Measurements from ENCODE around the gene SLC30A1. TPM values are rescaled to one million over a fixed set of nuclear protein-coding genes. Genes with fewer than 3 reads are reported as not detected.

Gene SLC30A1
- total RNA-seq, 1 experiment from 2014 or later, result 9.7 TPM

GRCh38 chr1:211607754-211608473 is 29.0 kb upstream of the SLC30A1 start:
- no peak for ATAC-seq
- no peak overlapping the region for H3K4me2 ChIP-seq (ENCODE audit: low read length)
- no peak for DNase-seq (ENCODE audit: low read depth, low spot score)
- ChIA-PET POLR2A (no interaction called here), CTCF (no interaction called here), RAD21 (ENCODE audit: low non-redundant PET in 1 of 2, low total read pairs in 2 of 2, uncharacterized antibody in 2 of 2, unreplicated experiment in 2 of 2) (no interaction called here)
- no peaks in the 10 kb centered on the region for H3K27me3 ChIP-seq (ENCODE audit: insufficient read depth, low read length)
- intact Hi-C loops (cut with micrococcal nuclease), result no loop called here
- H4K20me1 ChIP-seq (ENCODE audit: insufficient read depth), result no peaks in the 10 kb centered on the region
- no peak overlapping the region for H3K4me3 ChIP-seq (replicated peaks in 1 of 2; ENCODE audit: low read depth in 1 of 2, low read length in 2 of 2)
- no peaks in the 10 kb centered on the region for H3K9me2 ChIP-seq (ENCODE audit: insufficient read depth)
- no peaks in the 10 kb centered on the region for H3K36me3 ChIP-seq (ENCODE audit: control insufficient read depth in 1 of 2, insufficient read depth in 2 of 2, low read length in 2 of 2)
- peaks cover 0 to 10% of the 10 kb centered on the region in 2 experiments; a peak in 2 of 4 replicates for H3K4me1 ChIP-seq (ENCODE audit: control insufficient read depth in 1 of 2, insufficient read depth in 2 of 2, low read length in 2 of 2)
- no TSS peak for BruUV-seq (replicated peaks)
- TF ChIP-seq EZH2 (IDR thresholded peaks at IDR 0.05) (no peak), CEBPB (IDR thresholded peaks at IDR 0.05; ENCODE audit: low read depth) (no peak), JUND (IDR thresholded peaks at IDR 0.05) (no peak), ATF3 (IDR thresholded peaks at IDR 0.05) (no peak), ELF1 (IDR thresholded peaks at IDR 0.05; ENCODE audit: borderline replicate concordance, low read depth) (no peak), CBX3 (IDR thresholded peaks at IDR 0.05; ENCODE audit: low read depth) (no peak), POLR2AphosphoS5 (IDR thresholded peaks at IDR 0.05; ENCODE audit: low read depth, low read length) (no peak), ZFX (IDR thresholded peaks at IDR 0.05) (no peak)
- H3K9ac ChIP-seq (ENCODE audit: low read length), result no peak overlapping the region
- no peak overlapping the region for H2AFZ ChIP-seq (ENCODE audit: low read depth, low read length, poor library complexity, severe bottlenecking)
- no peaks in the 10 kb centered on the region for H3K9me3 ChIP-seq (ENCODE audit: control insufficient read depth in 1 of 2, insufficient read depth in 1 of 2, low read depth in 1 of 2, low read length in 2 of 2)
- no peak overlapping the region for H3K27ac ChIP-seq (ENCODE audit: low read depth, low read length)
- H3K79me2 ChIP-seq (ENCODE audit: insufficient read depth, low read length), result no peaks in the 10 kb centered on the region

DNA sequence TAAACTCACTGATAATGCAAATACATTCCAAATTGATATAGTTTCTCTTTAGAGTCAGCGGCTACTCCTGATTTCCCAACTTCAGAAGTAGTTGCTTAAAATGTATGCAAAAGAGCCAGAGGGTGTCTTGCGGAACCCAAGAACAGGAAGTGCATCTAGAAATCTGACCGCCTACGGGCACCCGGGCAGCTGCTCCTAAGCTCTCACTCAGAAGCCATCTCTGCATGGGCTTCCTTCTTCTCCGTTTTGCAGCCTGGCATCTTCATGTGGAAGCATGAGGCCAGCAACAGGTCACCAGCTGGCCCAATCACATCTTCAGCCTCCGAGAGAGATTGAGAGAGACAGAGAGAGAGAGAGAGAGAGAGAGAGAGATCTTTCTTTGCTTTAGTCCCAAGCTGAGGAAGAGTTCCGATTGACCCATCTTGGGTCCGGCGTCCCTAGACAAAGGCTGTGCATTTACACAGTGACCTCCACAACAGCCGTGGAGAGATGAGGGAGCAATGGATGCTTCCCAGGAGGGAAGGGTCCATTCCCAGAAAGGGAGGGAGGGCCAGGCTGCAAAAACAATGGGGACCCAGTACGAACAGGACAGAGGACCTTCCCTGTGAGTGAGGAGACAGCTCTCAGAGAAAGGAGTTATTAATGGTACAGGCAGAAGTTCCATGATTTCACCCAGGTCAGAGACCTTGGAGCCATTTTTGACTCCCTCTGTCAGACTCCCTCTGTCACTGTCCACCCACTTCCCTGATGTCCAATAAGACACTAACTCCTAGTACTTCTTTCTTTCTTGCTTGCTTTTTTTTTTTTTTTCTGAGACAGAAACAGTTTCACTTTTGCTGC is 28.2 kb upstream of the SLC30A1 start:
- ATAC-seq, result 0 out of 2 replicates have a peak, but pooled peaks have one; percentile 17
- no peaks in the 10 kb centered on the region for H3K9me2 ChIP-seq (ENCODE audit: insufficient read depth)
- ChIA-PET CTCF (no interaction called here), POLR2A (no interaction called here), RAD21 (ENCODE audit: low non-redundant PET in 1 of 2, low total read pairs in 2 of 2, uncharacterized antibody in 2 of 2, unreplicated experiment in 2 of 2) (no interaction called here)
- H3K27ac ChIP-seq (ENCODE audit: low read depth, low read length), result no peak overlapping the region
- H4K20me1 ChIP-seq (ENCODE audit: insufficient read depth), result no peaks in the 10 kb centered on the region
- no peaks in the 10 kb centered on the region for H3K27me3 ChIP-seq (ENCODE audit: insufficient read depth, low read length)
- H2AFZ ChIP-seq (ENCODE audit: low read depth, low read length, poor library complexity, severe bottlenecking), result no peak overlapping the region
- no peak overlapping the region for H3K4me3 ChIP-seq (replicated peaks in 1 of 2; ENCODE audit: low read depth in 1 of 2, low read length in 2 of 2)
- no peak for DNase-seq (ENCODE audit: low read depth, low spot score)
- intact Hi-C loops (cut with micrococcal nuclease), result no loop called here
- H3K4me1 ChIP-seq (ENCODE audit: control insufficient read depth in 1 of 2, insufficient read depth in 2 of 2, low read length in 2 of 2), result peaks cover 0 to 8% of the 10 kb centered on the region in 2 experiments; a peak in 1 of 4 replicates
- no peak overlapping the region for H3K4me2 ChIP-seq (ENCODE audit: low read length)
- no peaks in the 10 kb centered on the region for H3K36me3 ChIP-seq (ENCODE audit: control insufficient read depth in 1 of 2, insufficient read depth in 2 of 2, low read length in 2 of 2)
- H3K79me2 ChIP-seq (ENCODE audit: insufficient read depth, low read length), result no peaks in the 10 kb centered on the region
- H3K9me3 ChIP-seq (ENCODE audit: control insufficient read depth in 1 of 2, insufficient read depth in 1 of 2, low read depth in 1 of 2, low read length in 2 of 2), result no peaks in the 10 kb centered on the region
- H3K9ac ChIP-seq (ENCODE audit: low read length), result no peak overlapping the region
- BruUV-seq (replicated peaks), result no TSS peak
- TF ChIP-seq ATF3 (IDR thresholded peaks at IDR 0.05) (no peak), ELF1 (IDR thresholded peaks at IDR 0.05; ENCODE audit: borderline replicate concordance, low read depth) (no peak), JUND (IDR thresholded peaks at IDR 0.05) (no peak), EZH2 (IDR thresholded peaks at IDR 0.05) (no peak), TCF7L2 (IDR thresholded peaks at IDR 0.05; ENCODE audit: borderline replicate concordance, extremely low read depth, insufficient read depth, insufficient read length) (no peak), CBX3 (IDR thresholded peaks at IDR 0.05; ENCODE audit: low read depth) (no peak), SRF (IDR thresholded peaks at IDR 0.05; ENCODE audit: low read depth) (no peak), ZNF274 (IDR thresholded peaks at IDR 0.05; ENCODE audit: low read depth, low read length) (no peak), RAD21 (IDR thresholded peaks at IDR 0.05; ENCODE audit: low read depth) (no peak)
- TF ChIP-seq, protein P1, sequence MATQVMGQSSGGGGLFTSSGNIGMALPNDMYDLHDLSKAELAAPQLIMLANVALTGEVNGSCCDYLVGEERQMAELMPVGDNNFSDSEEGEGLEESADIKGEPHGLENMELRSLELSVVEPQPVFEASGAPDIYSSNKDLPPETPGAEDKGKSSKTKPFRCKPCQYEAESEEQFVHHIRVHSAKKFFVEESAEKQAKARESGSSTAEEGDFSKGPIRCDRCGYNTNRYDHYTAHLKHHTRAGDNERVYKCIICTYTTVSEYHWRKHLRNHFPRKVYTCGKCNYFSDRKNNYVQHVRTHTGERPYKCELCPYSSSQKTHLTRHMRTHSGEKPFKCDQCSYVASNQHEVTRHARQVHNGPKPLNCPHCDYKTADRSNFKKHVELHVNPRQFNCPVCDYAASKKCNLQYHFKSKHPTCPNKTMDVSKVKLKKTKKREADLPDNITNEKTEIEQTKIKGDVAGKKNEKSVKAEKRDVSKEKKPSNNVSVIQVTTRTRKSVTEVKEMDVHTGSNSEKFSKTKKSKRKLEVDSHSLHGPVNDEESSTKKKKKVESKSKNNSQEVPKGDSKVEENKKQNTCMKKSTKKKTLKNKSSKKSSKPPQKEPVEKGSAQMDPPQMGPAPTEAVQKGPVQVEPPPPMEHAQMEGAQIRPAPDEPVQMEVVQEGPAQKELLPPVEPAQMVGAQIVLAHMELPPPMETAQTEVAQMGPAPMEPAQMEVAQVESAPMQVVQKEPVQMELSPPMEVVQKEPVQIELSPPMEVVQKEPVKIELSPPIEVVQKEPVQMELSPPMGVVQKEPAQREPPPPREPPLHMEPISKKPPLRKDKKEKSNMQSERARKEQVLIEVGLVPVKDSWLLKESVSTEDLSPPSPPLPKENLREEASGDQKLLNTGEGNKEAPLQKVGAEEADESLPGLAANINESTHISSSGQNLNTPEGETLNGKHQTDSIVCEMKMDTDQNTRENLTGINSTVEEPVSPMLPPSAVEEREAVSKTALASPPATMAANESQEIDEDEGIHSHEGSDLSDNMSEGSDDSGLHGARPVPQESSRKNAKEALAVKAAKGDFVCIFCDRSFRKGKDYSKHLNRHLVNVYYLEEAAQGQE (IDR thresholded peaks at IDR 0.05; ENCODE audit: low read depth), result no peak

All from HCT116 (cell line).